Left lung (tissue), 10 donors: Measurements from ENCODE around the gene ERO1B. TPM values are rescaled to one million over a fixed set of nuclear protein-coding genes. Genes with fewer than 3 reads are reported as not detected.

Source experiments
- ATAC-seq: fragments of 200-7000 bp; cut with Tn5 transposase; one replicate; pipeline ENCODE4 v1.9.1; 2020; ENCODE audit warnings: moderate library complexity
- DNase-seq, 4 donors: peaks; one replicate each; pipeline ENCODE4 v3.0.0-alpha.2; 2013 to 2020
- H3K27ac ChIP-seq, 2 donors: fragments of 200-600 bp; sonication (generic) in 1 of 2; one replicate each; pipeline versions ENCODE4 v1.5.0 to v1.8.0; 2020 to 2021
- H3K27me3 ChIP-seq, 2 donors: fragments of 200-600 bp; sonication (generic) in 1 of 2; one replicate each; pipeline versions ENCODE4 v1.5.0 to v1.8.0; 2020 to 2021
- H3K36me3 ChIP-seq, 2 donors: fragments of 200-600 bp; sonication (generic) in 1 of 2; one replicate each; pipeline versions ENCODE4 v1.5.0 to v1.8.0; 2020 to 2021
- H3K4me1 ChIP-seq, 2 donors: fragments of 200-600 bp; one replicate each; pipeline ENCODE4 v1.8.0; 2021
- H3K4me3 ChIP-seq, 2 donors: fragments of 200-600 bp; sonication (generic) in 1 of 2; one replicate each; pipeline versions ENCODE4 v1.5.0 to v1.8.0; 2020 to 2021; ENCODE audit warnings: mild to moderate bottlenecking in 1 of 2
- H3K9me3 ChIP-seq, 2 donors: fragments of 200-600 bp; sonication (generic) in 1 of 2; one replicate each; pipeline versions ENCODE4 v1.5.0 to v1.8.0; 2020 to 2021
- intact Hi-C, 2 donors: fragments of 100-400 bp; cut with DNase I; formaldehyde crosslinking; loops; one replicate each; pipeline versions ENCODE4 v1.11.2 to v1.14.2; 2022
- polyA plus RNA-seq, 6 donors: library from polyadenylated mRNA; unstranded; fragments of 120-200 nt; gene quantifications; one replicate each; pipeline ENCODE4 v1.2.1, GENCODE V29; 2013; ENCODE audit not compliant: insufficient read length in 6 of 6
- total RNA-seq, 2 donors: library from RNA; stranded (reverse); fragmentation: NEBNext Ultra II Directional; extraction: Animal tissue kit (Norgen Biotek cat#: 25700); gene quantifications; one replicate each; pipeline ENCODE4 v1.2.1, GENCODE V29; 2021
- TF ChIP-seq, protein P1 (sequence below), 2 donors: fragments of 200-600 bp; sonication (generic) in 1 of 2; IDR thresholded peaks; one replicate each; pipeline versions ENCODE4 v1.5.0 to v1.8.0; 2021; ENCODE audit warnings: antibody characterized with exemption in 2 of 2
- donor health status: DM: no; HTN: yes; CAD: no.
- donor health status: DM: no; HTN: no; CAD: no.

Gene ERO1B
- total and polyA plus RNA-seq, 8 donors, result 5.8 to 11.1 (median 9.5) TPM

DNA sequence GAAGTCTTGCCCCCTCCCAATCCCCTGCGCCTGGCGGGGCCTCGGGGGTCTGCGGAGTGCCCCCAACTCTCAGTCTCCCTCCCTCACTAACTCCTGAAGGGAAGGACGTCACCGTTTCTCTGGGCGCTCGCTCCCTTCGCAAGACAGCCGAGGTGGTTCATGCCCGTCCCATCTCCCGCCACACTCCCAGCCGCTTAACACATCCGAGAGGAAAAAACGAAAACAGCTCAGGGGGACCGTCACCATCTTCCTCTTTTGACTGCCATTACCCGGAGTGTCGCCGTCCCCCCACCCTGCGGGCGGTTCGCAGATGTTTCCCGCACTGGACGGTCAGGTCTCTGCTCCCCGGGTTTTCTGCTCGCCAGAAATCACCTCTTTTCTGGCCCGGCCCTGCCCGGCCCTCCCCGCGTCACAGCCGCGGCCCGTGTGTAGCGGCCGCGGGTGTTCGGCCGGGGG, 532 bp downstream of the ERO1B start:
- H3K27ac ChIP-seq, result peak overlapping the region; percentile 46 to 75
- H3K4me1 ChIP-seq, result peaks cover 0 to 22% of the 10 kb centered on the region in 2 donors
- H3K36me3 ChIP-seq, result no peaks in the 10 kb centered on the region
- TF ChIP-seq, protein P1, sequence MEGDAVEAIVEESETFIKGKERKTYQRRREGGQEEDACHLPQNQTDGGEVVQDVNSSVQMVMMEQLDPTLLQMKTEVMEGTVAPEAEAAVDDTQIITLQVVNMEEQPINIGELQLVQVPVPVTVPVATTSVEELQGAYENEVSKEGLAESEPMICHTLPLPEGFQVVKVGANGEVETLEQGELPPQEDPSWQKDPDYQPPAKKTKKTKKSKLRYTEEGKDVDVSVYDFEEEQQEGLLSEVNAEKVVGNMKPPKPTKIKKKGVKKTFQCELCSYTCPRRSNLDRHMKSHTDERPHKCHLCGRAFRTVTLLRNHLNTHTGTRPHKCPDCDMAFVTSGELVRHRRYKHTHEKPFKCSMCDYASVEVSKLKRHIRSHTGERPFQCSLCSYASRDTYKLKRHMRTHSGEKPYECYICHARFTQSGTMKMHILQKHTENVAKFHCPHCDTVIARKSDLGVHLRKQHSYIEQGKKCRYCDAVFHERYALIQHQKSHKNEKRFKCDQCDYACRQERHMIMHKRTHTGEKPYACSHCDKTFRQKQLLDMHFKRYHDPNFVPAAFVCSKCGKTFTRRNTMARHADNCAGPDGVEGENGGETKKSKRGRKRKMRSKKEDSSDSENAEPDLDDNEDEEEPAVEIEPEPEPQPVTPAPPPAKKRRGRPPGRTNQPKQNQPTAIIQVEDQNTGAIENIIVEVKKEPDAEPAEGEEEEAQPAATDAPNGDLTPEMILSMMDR (IDR thresholded peaks at IDR 0.05), result no peak
- peak overlapping the region; percentile 85 to 97 for H3K4me3 ChIP-seq
- ATAC-seq (peak; percentile 66), DNase-seq (peak; percentile 37 to 81 (median 45))
- intact Hi-C loops, result no loop called here
- no peaks in the 10 kb centered on the region for H3K9me3 ChIP-seq
- H3K27me3 ChIP-seq, result peaks cover 0 to under 1% of the 10 kb centered on the region in 2 donors

DNA sequence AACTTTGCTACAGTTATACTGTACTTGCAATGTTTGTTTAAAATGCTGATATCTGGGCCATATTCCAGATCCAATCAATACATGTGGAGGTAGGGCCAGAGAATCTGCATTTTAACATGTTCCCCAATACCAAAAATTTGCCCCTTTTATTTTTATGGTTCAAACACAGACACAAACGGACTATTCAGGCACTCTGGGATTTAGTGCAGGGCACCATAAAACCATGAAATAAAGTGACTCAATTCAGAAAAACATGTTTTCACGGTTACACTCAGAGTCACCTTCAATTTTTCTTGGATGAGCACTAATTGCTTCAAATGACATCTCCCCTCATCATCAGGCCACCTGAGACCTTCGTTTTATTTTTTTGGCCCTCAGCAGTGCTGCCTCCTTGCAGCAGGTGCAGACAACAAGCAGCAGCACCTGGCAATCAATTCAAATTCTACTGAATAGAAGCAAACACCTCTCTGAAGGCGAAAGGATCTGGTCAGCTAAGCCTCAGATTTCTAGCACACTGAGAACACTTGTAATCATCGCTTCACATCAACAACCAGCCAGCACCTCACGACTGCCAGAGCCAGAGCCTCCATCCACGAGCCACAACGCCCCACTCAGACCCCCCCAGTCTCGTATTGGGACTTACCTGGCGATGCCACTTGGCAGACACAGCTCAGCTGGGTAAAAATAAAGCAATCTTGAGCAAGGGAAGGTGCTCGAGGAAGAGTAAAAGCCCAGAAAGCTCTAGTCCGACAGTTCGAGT, 1.1 kb downstream of the ERO1B start:
- H3K36me3 ChIP-seq, result no peaks in the 10 kb centered on the region
- intact Hi-C loops, result no loop called here
- TF ChIP-seq, protein P1 (IDR thresholded peaks at IDR 0.05), result no peak
- H3K27ac ChIP-seq, result no peak overlapping the region
- peak overlapping the region; percentile 85 to 97 for H3K4me3 ChIP-seq
- H3K9me3 ChIP-seq, result no peaks in the 10 kb centered on the region
- peak in 1 of 4 donors; percentile 15 for DNase-seq
- no peaks in the 10 kb centered on the region for H3K27me3 ChIP-seq
- ATAC-seq, result no peak
- H3K4me1 ChIP-seq, result peaks cover 0 to 22% of the 10 kb centered on the region in 2 donors

DNA sequence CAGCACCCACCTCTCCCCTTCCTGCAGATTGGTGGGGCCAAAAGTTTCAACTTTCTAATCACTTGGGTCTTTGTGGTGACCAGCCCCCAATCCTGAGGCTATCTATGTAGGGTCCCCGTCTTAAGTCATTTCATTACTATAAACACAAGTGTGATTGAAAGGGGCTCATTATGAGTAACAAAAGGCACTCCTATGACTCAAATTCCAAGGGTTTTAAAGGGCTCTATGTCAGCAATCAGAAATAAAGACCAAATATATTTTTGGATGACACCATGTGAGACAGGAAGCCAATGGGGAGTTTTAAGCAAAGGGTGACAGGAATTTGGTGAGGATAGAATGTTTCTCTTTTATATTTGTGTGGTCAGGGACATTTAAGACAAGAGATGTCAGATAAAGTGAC, 6.2 kb downstream of the ERO1B start:
- no peak for DNase-seq
- no peaks in the 10 kb centered on the region for H3K36me3 ChIP-seq
- no peaks in the 10 kb centered on the region for H3K9me3 ChIP-seq
- intact Hi-C loops, result no loop called here
- TF ChIP-seq, protein P1 (IDR thresholded peaks at IDR 0.05), result no peak
- ATAC-seq, result no peak
- H3K4me3 ChIP-seq, result no peak overlapping the region
- H3K27me3 ChIP-seq, result no peaks in the 10 kb centered on the region
- peaks cover 0 to 7% of the 10 kb centered on the region in 2 donors for H3K4me1 ChIP-seq
- H3K27ac ChIP-seq, result no peak overlapping the region

DNA sequence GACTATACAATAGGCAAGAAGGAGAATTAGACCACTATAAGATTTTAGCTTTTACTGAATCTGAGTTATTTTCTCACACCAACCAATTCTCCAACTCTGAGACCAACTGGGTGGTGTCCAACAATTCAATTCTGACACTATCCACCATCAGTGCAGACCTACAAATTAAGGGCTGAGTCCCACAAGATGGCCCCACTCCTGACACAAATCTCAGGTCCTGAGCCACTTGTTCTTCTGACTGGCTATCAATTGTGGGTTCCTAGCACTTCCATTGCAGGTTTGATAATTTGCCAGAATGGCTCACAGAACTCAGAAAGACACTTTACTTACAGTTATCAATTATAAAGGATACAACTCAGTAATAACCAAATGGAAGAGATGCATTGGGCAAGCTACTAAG, 6.7 kb downstream of the ERO1B start:
- no peaks in the 10 kb centered on the region for H3K27me3 ChIP-seq
- intact Hi-C loops, result no loop called here
- ATAC-seq (no peak), DNase-seq (no peak)
- H3K9me3 ChIP-seq, result no peaks in the 10 kb centered on the region
- no peak overlapping the region for H3K4me3 ChIP-seq
- H3K4me1 ChIP-seq, result peaks cover 0 to 2% of the 10 kb centered on the region in 2 donors
- no peaks in the 10 kb centered on the region for H3K36me3 ChIP-seq
- H3K27ac ChIP-seq, result no peak overlapping the region
- TF ChIP-seq, protein P1 (IDR thresholded peaks at IDR 0.05), result no peak

DNA sequence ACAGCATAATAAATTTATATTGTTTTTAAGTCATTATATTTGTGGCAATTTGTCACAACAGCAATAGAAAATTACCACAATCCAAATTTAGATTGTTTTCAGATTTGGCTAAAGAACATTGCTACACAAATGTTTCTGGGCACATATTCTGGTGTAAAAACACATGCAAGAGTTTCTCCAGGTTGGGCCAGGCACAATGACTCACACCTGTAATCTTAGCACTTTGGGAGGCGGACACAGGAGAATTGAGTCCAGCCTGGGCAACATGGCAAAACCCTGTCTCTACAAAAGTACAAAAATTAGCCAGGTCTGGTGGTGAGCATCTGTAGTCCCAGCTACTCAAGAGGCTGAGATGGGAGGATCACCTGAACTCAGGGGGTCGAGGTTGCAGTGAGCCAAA, 8.4 kb downstream of the ERO1B start:
- H3K4me3 ChIP-seq, result no peak overlapping the region
- peaks cover 0 to under 1% of the 10 kb centered on the region in 2 donors for H3K36me3 ChIP-seq
- no peaks in the 10 kb centered on the region for H3K27me3 ChIP-seq
- TF ChIP-seq, protein P1 (IDR thresholded peaks at IDR 0.05), result no peak
- ATAC-seq (no peak), DNase-seq (no peak)
- intact Hi-C loops, result no loop called here
- no peak overlapping the region for H3K27ac ChIP-seq
- H3K9me3 ChIP-seq, result no peaks in the 10 kb centered on the region
- H3K4me1 ChIP-seq, result no peaks in the 10 kb centered on the region
